GM12872 (cell line): Measurements from ENCODE around the gene PCDHA1.

ENCODE experiments used
- CTCF ChIP-seq: IDR thresholded peaks from 3 replicates; pipeline ENCODE4 v1.5.1; 2011; ENCODE audit warnings: low read depth, mild to moderate bottlenecking, low read length, moderate library complexity; ENCODE audit not compliant: insufficient read depth

The PCDHA1 gene

GRCh38 chr5:140967226-140967893 lies 181.4 kb downstream of the PCDHA1 start:
- no peak for TF ChIP-seq CTCF

GRCh38 chr5:140969880-140970279 lies 183.9 kb downstream of the PCDHA1 start:
- no peak for TF ChIP-seq CTCF

GRCh38 chr5:140973550-140973949 lies 187.6 kb downstream of the PCDHA1 start:
- no peak for TF ChIP-seq CTCF

- no peak for TF ChIP-seq CTCF
Observed at GRCh38 chr5:140977003-140977402, 191.1 kb downstream of the PCDHA1 start.

- TF ChIP-seq CTCF = no peak
Observed at GRCh38 chr5:140978260-140978659, 192.3 kb downstream of the PCDHA1 start.

- TF ChIP-seq CTCF = no peak
Observed at GRCh38 chr5:140978983-140979382, 193.0 kb downstream of the PCDHA1 start.

GRCh38 chr5:140982083-140982716 lies 196.3 kb downstream of the PCDHA1 start:
- no peak for TF ChIP-seq CTCF
